Measurements from ENCODE around the gene GNG13.
A peak's percentile ranks its signal among the peaks of the same experiment; 100 is the strongest.

The GNG13 gene

DNA sequence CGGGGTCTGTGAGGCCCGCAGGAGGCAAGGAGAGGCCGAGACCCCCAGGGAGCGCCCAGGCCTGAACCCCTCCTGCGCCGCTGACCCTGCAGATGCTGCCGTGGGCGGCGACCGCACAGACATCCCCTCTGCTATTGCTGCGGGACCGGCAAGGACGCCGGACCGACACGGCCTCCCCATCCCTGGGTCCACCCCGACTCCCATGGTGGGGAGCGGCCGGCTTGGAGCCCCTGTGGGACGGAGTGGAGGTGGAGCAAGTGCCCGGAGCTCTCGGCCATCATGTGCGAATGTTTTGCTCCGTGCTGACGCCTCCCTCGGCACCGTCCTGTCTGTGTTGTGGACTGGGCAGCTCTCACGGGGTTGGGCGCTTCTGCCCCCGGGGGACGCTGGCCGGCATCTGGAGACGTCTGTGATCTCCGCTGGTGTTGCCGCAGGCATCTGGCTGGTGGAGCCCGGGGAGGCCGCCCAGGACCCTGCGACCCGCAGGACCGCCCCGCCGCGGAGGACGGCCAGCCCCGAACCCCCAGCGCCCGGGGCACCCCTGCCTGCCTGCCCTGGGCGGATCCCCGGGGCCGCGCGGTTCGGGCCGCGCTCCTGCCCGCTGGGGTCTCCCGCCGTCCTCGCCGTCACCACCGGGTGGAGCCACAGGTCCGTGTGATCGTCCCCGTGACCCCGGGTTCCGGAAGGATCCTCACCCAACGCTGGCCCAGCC, 12.8 kb upstream of the GNG13 start:
- DNase-seq (ENCODE audit: low spot score) = peak; percentile 85

DNA sequence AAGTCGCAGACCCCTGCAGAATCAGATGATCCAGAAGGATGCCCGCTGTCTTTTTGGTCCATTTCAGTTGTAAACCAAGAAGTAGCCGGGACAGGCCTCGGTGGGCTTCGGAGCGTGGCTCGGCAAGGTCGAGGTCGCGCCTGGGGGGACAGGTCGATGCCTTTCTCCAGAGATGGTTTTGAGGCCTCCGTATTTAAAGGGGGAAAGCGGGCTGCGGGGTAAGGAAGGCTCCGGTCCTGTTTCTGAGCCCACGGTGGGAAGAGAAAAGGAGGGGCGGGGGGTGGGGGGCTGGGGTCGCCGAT, 7.5 kb upstream of the GNG13 start:
- no peak for DNase-seq (ENCODE audit: low spot score)

DNA sequence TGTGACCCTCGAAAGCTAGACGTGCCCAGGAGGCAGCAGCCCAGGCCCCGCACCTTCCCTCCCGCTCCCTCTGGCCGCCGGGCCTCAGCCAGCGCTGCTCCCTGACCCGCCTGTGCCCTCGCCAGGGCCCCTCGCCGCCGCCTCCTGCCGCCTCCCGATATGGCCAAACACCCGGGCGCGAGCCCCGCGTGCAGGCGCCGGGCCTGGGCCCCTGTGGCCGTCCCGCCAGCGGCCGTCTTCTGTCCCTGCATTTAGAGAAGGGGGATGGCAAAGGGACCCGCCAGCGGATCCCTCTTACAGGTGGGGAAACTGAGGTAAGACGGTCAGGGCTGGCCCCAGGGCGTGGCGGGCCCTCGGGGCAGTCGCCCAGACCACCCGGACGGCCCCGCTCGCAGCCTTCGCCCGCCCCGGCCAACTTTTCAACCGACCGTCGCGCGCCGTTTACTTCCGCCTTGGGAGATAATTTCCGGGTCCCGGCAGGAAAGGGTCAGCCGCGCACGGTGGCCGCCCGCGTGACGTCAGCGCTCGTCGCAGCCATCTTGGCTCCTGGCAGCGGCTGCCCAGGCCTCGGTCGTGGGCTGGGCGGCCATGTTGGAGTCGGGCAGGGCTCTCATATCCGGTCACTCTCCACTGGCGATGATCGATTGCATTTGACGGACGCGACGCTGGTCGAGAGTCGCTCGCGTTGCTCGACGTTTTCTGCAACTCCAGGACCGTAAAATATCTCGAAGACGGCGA, 7.0 kb upstream of the GNG13 start:
- DNase-seq (ENCODE audit: low spot score) = peak; percentile 96

DNA sequence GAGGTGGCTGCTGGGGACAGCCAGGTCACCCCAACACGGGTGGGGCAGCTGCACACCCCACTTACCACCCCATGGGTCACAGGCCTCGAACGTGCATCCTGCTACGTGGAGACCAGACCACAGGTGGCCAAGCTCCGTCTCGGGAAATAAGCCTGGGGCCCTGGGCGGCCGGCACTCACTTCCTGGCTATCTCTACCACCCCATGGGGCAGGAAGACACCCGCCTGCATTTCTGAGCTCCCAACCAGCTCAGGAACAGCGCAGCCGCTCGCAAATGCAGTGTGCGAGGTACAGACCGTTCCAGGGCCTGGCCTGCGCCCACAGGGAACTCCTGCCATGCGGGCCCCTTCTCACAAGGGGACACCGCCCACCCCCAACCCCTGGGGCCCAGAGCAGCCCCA, 4.9 kb upstream of the GNG13 start:
- no peak for DNase-seq (ENCODE audit: low spot score)

DNA sequence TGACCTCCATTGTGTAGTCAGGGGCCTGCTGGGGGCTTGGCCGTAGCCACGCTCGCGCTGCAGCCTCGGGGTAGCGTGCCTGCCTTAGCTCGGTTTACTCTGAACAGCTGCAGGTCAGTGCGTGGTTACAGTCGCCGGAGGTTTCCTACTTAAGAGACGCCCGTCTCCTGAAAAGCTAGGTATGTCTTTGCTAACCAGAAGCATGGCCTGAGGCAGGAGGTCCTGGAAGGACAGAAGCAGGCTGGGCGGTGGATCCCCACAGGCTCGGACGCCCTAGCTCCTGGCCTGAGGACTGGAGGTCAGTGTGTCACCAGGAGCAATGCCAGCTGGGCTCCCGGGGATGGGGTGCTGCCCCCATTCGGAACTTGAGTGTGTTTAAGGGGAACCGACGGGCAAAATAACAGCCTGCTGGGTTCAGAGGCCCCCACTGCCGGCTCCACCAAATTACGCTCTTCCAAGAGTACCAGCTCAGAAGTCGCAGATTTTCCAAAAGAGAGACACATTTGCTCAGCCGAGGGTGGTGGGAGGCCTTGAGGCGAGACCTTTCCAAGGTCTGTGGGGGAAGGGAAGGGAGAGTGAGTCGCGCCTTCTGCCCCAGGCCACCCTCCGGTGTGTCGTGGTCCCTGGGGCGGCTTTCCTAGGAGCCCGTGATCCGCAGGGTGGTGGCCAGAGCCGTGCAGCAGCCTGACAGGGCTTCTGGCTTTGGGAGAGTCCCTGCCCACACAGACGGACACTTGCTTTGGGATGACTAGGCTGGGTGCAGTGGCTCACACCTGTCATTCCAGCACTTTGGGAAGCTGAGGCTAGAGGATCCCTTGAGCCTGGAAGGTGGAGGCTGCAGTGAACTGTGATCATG, 3.9 kb upstream of the GNG13 start:
- no peak for DNase-seq (ENCODE audit: low spot score)

DNA sequence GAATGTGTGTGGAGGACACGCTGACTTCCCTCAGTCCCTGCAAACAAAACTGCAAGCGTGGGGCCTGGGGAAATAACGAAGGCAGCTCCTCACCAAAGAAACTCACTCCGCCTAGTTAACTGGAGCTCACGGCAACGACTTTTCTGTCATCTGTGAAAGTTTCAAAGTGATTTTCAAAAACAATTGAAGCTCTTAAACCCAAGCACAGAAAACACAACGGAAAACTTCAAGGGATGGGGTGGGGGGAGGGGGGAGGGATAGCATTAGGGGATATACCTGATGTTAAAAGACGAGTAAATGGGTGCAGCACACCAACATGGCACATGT, 3.2 kb upstream of the GNG13 start:
- no peak for DNase-seq (ENCODE audit: low spot score)

DNA sequence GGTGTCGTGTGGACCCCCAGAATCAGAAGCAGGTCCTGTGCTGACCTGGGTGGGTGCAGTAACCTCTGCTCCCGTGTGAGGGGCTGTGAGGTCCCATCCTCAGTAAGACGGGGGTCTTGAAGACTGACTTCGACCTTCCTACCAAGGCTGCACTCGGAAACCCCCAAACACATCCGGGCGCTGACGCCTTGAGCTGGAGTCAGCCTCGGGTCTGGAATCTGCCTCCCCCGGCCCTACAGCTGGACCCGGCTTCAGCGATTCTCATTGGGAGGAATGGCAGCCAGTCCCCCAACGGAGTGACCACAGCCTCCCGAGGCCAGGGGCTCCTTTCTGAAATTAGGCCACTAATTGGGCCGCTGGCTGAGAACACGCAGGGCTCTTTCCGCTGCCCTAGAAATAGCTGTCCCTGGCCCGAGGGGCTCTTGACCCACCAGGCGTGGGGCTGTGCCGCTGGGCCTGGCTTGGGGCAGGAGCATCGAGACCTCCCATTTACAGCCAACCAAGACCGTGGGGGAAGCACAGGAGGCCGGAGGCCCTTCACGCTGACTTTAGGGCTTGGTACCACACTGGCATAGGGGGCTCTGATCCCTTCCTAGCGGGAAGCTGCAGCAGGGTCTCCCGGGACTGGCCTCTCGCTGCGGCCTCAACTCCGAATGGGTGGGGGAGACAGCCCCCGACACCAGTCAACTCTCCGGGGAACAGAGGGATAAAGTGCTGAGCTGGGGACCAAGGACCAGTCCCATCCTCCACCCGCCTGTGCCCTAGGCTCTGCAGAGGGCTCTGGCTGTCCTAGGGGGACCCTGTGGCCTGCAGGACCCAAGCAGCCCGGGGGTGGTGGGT, 2.6 kb upstream of the GNG13 start:
- DNase-seq (ENCODE audit: low spot score) = no peak

DNA sequence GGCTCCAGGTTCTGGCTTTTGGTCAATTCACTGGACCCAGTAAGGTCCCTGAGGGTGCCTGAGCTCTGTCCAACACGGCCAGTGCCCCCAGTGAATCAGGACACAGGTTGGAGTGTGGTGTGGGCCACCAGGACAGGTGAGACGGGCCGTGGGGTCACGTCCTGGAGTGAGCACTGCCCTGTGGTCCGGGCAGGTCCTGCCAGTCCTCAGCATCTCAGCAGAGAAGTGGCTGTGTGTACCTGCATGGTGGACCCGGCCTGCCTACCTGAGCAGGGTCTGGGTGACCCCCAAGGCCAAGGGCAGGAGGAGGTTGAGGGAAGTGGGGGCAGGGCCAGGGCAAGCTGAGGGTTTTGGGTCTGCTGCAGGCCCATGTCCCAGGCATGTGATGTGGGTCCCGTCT, 1.9 kb upstream of the GNG13 start:
- DNase-seq (ENCODE audit: low spot score) = no peak

DNA sequence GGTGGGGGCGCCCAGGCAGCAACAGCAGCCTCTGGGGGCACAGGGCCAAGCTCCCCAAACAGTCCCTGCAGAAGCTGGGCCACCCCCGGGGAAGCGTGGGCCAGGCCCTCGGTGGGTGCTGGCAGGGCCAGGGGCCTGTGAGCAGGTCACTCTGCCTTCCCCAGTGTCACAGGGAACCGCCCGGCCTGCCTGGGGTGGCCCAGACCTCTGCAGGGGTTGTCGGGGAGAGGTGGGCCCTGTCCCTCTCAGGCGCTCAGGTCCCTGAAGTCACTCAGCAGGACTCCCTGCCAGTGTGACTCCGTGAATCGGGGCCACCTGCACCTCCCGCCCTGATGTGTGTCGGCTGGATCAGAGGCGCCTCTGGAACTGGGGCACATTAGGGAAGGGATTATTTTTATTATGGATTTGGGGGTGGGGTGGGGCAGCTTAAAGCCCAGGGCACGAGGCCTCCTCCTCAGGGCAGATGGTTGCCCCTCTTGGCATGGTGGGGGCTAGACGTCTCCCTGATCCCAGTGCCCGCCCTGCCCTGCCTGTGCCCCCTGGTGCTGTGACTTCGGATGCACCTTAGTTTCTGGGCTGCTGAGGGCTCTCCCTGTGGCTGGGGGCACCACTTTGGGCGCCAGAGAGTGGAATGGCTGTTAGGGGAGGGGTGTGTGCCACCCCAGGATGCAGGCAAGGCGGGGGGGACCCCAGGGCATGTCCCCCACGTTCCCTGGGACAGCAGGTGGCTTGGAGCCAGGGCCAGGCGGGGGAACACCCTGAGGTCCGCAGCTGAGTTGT, 1.2 kb upstream of the GNG13 start:
- no peak for DNase-seq (ENCODE audit: low spot score)

DNA sequence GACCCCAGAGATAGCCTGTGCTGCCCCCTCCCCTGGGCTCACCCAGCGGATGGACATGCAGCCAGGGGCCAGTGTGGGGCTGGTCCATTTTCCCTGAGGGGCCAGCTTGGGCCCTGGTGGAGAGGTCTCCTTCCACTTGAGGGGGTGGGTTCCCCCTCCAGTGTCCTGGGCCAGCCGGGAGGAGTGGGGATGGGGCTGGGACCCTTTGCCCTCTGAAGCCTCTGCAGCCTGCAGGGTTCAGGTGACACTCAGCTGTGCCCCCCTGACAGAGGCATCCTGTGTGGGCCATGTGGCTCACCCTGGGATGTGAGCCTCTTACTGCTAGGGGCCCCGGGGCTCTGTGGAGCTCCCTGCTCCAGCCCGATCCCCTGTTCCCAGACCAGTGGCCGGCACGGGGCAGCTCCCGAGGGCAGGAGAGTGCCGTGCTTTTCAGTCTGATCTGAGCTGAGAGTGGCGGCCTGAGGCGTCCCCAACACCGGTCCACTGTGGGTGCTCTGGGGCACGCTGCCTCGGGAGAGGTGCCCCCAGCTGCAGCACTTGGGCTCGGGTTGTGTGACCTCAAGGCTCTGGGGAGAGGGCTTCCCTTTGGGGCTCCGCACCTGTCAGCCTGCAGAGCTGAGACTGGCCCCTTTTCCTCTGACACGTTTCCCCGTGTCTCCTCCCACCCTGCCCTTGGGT, 439 bp upstream of the GNG13 start:
- DNase-seq (ENCODE audit: low spot score) = no peak

DNA sequence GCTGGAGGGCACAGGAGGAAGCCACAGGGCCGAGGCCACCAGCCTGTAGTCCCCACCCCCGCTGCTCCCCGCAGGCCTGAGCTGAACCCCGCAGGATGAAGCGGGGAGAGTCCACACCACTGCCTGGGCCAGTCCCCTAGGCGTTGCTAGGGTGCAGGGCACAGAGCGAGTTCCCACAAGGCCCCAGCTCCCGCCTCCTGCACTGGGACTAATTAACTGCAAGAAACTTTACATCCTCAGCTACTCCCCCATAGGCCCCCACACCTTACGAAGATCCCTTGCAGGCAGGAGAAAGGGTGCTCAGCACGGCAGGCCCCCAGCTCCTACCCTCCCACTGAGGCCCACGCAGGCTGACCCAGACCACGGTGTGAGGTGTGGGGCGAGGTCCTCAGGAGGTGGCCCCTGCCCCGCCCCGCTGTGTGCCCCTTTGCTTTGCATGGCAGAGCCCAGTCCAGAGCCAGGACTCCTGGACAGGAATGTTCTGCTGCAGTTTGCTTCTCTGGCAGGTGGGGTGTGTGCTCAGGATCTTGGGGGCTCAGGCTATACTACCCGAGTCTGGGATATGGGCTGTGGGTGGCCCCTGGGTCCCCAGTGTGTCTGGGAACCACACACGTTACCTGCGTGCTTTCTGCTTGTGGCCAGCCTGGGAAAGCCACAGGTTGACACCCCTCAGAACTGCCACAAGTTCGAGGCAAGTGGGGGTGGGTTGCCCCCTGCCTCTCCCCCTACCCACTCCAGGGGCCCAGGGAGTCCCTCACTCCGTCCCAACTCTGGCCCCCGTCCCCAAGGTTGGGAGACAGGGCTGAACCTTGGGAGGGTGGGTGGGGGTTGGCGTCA, 1.2 kb downstream of the GNG13 start:
- no peak for DNase-seq (ENCODE audit: low spot score)

DNA sequence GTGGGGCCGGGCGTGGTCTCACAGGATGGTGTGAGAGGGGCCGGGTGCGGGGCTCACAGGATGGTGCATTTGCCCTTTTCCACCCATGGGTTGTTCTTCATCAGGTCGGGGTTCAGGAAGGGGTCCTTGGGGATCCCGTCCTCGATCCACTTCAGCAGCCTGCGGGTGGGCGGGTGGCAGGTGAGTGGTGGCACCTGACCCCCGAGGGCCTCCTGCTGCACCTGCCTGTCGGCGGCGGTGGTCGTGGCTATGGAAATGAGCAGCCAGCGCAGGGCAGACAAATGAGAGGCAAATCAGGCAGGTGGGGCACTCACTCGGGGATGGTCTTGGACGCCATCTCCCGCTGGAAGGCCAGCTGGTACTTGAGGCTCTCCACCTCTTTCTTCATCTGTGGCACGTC, 1.9 kb downstream of the GNG13 start:
- no peak for DNase-seq (ENCODE audit: low spot score)

DNA sequence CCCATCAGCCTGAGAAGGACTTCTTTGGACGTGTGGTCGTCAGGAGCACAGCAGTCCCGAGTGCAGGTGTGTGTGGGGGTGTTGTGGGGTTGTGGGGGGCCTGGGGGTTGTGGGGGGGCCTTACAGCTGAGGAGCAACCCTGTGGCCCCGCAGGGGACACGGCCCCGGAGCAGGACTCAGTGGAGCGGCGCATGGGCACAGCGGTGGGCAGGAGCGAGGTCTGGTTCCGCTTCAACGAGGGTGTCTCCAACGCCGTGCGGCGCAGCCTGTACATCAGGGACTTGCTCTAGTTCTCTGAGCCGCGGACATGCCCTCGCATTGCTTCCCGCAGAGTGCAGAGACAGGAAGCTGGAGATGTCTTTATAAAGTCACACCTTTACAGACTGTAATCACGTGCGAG, 2.8 kb downstream of the GNG13 start:
- DNase-seq (ENCODE audit: low spot score) = no peak

DNA sequence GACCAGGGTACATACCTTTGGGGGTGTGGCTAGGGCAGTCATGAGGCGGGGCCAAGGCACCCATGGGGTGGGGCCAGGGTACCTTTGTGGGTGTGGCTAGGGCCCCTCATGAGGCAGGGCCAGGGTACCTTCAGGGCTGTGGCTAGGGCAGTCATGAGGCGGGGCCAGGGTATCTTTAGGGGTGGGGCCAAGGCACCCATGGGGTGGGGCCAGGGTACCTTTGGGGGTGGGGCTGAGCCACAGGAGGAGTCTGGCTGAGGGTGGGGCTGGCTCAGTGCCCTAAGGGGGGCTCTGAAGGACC, 3.5 kb downstream of the GNG13 start:
- no peak for DNase-seq (ENCODE audit: low spot score)

DNA sequence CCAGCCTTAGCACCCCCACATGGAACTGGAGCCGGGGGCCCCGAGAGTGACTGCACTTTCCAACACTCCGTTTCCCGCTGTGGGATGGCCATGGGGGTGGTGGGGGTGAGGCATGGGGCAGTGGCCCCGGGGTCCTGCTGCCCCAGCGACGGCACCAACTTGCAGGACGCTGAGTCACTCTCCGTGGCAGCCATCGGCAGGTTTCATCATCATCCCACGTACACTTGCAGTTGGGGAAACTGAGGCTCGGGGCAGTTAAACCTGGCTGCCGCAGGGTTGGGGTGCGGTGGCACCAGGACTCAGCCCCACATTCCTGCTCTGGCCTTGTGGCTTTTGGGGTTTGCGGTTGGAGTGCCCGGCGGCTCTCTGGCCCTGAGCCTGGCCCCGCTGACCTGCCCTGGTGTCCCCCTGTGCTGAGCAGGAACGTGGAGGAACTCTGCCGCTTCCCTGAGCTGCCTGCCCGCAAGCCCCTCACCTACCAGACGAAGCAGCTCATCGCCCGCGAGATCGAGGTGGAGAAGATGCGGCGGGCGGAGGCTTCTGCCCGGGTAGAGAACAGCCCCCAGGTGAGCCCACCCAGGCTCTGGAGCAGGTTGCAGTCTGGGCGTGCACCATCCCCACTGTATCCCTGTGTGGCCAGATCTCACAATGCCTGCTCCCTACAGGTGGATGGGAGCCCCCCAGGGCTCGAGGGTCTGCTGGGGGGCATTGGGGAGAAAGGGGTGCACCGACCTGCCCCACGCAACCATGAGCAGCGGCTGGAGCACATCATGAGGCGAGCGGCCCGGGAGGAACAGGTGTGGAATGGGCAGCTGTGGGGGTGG, 4.0 kb downstream of the GNG13 start:
- DNase-seq (ENCODE audit: low spot score) = no peak

DNA sequence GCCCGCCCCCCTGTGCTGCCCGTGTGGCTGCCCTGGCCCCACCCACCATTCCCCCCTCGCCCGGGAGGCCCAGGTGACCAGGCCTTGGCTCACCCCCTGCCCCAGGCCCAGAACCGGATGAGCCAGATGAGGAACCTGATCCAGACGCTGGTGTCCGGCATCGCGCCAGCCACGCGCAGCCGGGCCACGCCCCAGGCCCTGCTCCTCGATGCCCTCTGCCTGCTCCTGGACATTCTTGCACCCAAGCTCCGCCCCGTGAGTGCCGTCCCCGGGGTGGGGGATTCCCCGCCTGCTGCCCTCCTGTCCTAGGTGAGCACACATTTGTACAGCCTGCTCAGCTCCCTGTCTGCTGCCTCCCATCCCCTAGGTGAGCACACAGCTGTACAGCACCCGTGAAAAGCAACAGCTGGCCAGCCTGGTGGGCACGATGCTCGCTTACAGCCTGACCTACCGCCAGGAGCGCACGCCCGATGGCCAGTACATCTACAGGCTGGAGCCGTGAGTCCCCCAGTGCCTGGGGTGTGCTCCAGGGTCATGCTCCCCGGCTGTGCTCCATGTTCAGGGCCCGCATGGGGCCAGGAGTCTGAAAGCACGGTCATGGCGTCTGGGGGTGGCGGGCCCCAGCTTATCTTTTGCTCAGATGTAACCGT, 4.8 kb downstream of the GNG13 start:
- no peak for DNase-seq (ENCODE audit: low spot score)

DNA sequence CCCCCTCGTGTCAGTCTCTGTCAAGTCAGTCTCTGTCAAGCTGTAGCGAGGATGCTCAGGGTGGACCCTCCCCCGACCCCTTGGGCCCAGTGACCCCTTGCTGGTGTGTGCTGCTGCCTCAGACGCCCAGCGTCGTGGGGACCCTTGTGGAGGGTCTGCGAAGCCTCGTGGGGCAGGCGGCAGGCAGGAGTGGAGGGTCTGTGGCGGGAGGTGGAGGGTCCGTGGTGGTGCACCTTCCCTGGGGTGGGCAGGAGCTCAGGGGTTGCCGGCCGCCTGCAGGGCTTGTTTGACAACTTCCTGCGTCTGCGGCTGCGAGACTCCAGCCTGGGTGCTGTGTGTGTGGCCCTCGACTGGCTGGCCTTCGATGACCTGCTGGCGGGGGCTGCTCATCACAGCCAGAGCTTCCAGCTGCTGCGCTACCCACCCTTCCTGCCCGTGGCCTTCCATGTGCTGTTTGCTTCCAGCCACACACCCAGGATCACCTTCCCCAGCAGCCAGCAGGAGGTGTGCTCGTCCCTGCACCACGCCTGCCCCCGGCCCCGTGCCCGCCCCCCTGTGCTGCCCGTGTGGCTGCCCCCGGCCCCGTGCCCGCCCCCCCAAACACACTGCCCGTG, 5.6 kb downstream of the GNG13 start:
- DNase-seq (ENCODE audit: low spot score) = no peak

DNA sequence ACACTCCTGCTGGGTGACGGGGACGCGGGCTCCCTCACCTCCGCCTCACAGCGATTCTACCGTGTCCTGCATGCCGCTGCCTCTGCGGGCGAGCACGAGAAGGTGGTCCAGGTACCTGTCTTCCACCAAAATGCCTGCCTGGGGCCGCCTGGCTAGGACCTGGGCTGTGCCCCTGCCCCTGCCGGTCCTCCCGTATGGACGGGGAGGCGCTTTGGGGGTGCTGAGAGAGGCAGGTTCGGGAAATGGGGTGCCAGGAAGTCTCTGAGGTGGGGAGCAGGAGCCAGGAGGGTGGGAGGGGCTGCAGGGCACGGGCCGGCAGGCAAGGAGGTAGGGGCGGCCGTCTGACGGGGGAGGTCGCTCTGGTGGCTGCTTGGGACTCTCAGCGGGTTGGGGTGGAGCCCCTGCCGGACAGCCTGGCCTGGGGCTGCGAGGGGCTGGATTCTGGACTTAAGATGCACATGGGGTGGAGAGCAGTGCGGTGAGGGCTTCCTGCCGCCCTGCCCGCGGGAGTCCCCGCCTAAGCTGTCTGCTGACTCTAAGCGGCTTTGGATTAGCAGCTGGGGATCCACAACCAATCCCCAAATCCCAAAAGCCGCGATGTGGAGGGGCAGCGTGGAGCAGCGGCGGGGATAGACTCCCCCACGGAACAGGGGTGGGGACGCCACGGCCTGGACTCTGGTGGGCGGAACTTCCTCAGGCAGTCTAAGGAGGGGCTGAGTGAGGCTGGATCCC, 6.3 kb downstream of the GNG13 start:
- DNase-seq (ENCODE audit: low spot score) = peak; percentile 70

Data from ecto neural progenitor cell (in vitro differentiated cells).